ENCODE measurements around the gene EHD3. TPM values are rescaled to one million over a fixed set of nuclear protein-coding genes. Genes with fewer than 3 reads are reported as not detected.
"Not testable (repeated sequence)": the region's sequence is repeated elsewhere in the genome, so short reads cannot be mapped to it uniquely, and the experiment has no call there.

EHD3 gene
- total RNA-seq, 2 experiments from 2014 or later = 1.7 to 1.9 TPM

DNA sequence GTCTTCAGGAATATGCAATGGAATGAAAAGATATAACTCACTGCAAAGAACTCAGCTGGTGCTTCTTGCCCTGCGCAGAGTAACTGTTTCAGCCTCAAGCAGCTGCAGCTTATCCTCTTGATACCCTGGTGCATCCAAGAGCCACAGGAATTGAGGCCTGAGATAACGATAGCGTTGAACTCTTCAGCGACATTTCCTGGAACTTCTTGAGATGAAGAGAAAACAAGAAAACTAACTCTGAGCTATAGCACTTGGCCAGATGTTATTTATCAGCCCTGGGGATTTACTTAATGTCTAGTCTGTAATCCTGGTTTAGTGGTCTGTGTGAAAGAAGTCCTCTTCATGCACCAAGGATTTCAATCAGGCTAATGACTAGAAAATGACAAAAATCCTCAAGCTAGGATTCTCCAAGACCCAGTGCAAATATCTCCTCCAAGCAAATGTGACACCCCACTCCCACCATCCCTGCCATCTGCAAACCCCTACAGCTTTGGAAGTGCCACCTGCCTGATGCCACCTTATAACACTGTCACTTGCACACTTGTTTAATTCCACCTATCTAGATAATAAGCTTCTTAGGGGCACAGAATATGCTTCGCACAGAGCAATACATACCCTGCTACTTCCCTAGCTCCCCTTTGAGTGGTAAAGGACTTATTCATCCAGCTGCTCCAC is 40.6 kb downstream of the EHD3 start:
- POLR2A ChIA-PET = no interaction called here
- CTCF ChIA-PET = no interaction called here

DNA sequence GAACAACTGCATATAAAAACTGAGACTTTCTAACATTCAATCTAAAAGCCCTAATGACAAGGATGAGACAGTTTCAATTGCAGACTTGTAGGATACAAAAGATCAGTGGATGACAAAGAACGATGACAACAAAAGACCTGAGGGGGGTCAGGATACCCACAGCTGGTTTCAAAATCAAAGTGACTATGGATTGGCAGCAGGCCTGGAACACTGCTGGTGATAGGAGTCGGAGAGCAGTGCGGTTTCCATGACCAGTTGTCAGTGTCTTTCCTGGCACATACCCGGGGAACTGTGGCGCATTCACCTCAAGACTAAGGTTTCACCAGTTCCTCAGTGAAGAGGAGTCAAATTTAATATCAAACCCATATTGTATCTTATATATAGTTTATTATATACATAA is 42.0 kb downstream of the EHD3 start:
- CTCF ChIA-PET = no interaction called here

DNA sequence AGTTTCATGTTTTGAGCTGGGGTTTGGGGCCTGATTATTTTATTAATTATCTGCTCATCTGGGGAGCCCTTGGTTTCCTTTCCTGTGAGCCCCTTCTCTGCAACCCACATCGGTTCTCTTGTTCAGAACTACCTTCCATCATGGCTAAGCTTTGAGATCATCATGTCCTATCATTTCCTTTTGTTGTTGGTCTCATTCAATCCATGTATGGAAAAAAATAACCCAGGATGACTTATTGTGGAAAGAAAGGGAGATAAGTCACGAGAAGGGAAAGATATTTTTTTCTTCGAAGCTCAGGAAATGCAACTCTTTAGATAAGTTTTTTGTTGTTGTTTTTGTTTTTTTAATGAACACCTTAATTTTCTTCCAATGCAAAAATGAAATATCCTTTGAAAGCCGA is 43.7 kb downstream of the EHD3 start:
- CTCF ChIA-PET = interaction anchor here (1.1 kb wide), 1 partner anchor 55 kb away, joined by 3 read pairs; no protein-coding TSS in a partner anchor
- POLR2A ChIA-PET = no interaction called here

More for the DNA sequence above, 42.0 kb downstream of the EHD3 start:
- POLR2A ChIA-PET = no interaction called here

DNA sequence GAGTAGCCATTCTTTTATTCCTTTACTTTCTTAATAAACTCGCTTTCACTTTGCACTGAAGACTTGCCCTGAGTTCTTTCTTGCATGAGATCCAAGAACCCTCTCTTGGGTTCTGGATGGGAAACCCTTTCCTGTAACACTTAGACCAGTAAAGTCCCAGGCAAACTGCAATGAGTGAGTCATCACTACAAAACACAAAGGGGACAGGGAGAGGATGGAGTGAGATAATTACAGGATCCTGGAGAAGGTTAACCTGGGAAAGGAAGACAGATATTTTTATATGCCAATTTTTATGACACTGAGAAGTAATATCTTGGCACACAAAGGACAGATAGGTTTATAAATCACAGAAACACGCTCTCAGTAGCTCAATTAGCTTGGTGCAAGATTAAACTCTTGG is 48.7 kb downstream of the EHD3 start:
- CTCF ChIA-PET = no interaction called here

GRCh38 chr2:31283193-31283919 is 49.4 kb downstream of the EHD3 start:
- POLR2A ChIA-PET, CTCF ChIA-PET: not testable (repeated sequence)

More for the DNA sequence above, 48.7 kb downstream of the EHD3 start:
- POLR2A ChIA-PET = no interaction called here

GRCh38 chr2:31284107-31284506 is 50.2 kb downstream of the EHD3 start:
- CTCF ChIA-PET = no interaction called here
- POLR2A ChIA-PET = no interaction called here

DNA sequence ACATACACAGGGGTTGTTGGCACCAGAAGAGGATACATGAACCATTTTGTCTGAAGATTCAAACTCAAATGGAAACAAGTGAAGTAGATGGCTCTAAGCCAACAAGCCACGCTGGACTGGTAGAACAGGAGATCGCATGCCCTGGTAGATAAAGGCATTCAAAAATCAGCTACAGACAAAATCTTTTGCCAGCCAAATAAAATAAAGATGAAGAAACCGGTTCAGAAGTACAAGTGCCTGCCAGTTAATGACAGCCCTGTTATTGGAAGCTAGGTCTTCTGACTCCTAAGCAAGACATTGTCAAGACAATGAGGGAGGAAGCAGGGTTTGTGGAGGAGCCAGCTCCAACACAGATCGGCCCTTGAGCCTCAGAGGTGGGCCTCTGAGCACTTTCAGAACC is 52.3 kb downstream of the EHD3 start:
- CTCF ChIA-PET = interaction anchor here (0.6 kb wide), 1 partner anchor 855 kb away, joined by 3 read pairs; no protein-coding TSS in a partner anchor
- POLR2A ChIA-PET = no interaction called here

- CTCF ChIA-PET = no interaction called here
- POLR2A ChIA-PET = no interaction called here
Observed at GRCh38 chr2:31286961-31287550, 53.1 kb downstream of the EHD3 start.

GRCh38 chr2:31287654-31288053 is 53.7 kb downstream of the EHD3 start:
- ChIA-PET CTCF (no interaction called here), POLR2A (no interaction called here)

- POLR2A ChIA-PET = no interaction called here
- CTCF ChIA-PET = no interaction called here
Observed at GRCh38 chr2:31294196-31294595, 60.2 kb downstream of the EHD3 start.

- ChIA-PET CTCF (interaction anchor here (1.5 kb wide), 1 partner anchor 63 kb away, joined by 3 read pairs; the partner anchor contains the start of gene EHD3), POLR2A (no interaction called here)
Observed at GRCh38 chr2:31296641-31297287, 62.8 kb downstream of the EHD3 start.

DNA sequence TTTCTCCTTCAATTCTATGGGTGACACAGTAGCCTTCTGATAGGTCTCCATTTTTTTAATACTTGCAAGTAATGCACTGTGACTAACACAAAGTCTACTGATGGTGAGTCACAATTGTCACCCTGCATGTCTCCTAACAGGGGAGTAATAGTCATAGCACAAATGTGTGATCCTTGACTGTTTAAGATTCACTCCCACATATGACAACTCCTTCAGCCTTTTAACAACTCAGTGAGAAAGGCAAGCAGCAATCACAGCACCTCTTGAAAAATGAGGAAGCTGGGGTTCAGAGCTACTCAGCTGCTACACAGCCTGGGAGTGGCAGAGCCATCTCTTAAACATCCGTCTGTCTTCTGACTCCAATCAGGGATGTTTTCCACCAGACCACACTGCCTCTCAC is 63.8 kb downstream of the EHD3 start:
- POLR2A ChIA-PET = interaction anchor here (0.5 kb wide), 1 partner anchor 24 kb away, joined by 4 read pairs; no protein-coding TSS in a partner anchor
- CTCF ChIA-PET = interaction anchor here (1.5 kb wide), 1 partner anchor 64 kb away, joined by 3 read pairs; the partner anchor contains the start of gene EHD3

DNA sequence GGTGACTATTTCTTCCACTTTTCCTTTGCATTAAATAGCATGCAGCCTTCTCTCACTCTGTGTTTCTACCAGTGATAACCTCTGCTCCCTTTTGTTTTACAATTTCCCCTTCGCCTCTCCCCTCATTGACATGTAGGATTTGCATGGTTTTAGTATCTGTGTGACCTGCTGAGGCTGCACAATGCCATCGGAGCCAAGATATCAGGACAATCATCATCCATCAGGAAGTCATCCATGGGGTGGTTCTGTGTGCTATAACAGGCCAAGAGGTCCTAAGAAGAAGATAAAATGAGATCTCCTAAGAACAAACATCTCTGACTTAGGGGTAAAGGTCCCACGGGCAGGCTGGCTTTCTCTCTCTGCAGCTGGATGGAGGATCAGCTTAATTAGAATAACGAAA is 65.6 kb downstream of the EHD3 start:
- POLR2A ChIA-PET = no interaction called here
- CTCF ChIA-PET = no interaction called here

GRCh38 chr2:31300309-31300708 is 66.4 kb downstream of the EHD3 start:
- CTCF ChIA-PET = no interaction called here
- POLR2A ChIA-PET = no interaction called here

DNA sequence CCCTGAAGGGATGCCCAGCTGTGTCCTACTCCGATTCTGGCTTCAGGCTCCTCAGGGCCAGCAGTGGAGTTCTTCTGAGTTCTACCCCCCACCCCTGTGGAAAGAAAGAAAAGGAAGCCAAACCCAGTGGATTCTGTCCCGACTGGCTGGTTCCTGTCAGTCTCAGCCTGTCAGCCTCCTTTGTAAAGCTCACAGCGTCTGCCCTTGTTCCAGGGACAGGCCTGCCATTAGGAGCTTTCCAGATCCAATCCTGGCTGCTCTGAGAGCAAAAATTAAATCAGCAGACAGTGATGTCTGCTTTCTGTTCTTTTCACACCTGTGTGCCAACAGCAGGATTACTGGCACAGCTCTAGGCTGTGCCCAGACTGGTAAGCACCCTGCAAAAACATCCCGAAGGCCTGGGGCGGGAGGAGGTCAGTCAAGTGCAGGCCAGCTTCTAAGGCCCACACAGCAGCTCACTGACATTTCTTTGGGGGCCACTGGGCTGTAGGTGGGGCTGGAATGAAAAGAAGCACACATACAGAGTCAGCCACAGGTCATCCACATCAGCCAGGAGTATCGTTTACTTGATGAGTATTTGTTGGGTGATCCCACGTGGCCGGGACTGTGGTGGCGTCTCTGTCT is 69.1 kb downstream of the EHD3 start:
- CTCF ChIA-PET = no interaction called here
- POLR2A ChIA-PET = no interaction called here

DNA sequence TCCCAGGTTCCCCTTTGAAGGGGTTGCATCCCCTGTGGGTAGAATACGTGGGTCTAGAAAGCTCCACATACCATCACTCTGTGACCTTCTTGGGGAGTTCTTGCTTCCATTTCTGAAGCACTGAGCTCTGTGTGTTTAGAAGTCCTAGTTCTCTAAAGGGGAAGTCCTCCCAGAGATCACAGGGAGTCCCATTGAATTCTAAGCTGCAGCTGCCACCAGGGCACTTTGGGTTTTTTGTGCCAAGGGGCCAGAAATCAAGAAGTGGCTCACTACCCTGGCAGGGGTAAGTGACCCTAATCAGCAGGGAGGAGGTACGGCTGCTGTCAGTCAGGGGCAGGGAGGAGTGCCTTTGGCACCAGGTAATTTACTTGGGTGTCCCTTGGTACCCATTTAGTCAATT is 70.9 kb downstream of the EHD3 start:
- CTCF ChIA-PET = no interaction called here
- POLR2A ChIA-PET = no interaction called here

DNA sequence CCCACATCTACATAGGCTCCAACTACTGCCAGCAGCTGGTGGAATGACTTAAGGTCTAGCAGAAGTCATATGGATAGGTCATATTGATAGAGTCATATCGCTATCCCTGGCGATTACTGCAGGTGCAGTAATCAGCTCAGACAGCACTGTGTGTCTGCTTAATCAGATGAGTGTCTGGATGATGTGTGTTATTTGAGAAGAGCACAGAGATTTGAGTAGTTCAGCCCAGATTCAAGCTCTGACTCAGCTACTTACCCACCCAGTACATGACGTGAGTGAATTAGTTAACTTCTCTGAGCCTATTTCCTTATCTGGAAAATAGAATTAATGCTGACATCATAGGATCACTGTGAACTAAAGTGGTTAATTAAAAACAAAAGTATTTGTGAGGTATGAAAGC is 78.9 kb downstream of the EHD3 start:
- ChIA-PET POLR2A (no interaction called here), CTCF (interaction anchor here (1.4 kb wide), 1 partner anchor 20 kb away, joined by 3 read pairs; no protein-coding TSS in a partner anchor)

DNA sequence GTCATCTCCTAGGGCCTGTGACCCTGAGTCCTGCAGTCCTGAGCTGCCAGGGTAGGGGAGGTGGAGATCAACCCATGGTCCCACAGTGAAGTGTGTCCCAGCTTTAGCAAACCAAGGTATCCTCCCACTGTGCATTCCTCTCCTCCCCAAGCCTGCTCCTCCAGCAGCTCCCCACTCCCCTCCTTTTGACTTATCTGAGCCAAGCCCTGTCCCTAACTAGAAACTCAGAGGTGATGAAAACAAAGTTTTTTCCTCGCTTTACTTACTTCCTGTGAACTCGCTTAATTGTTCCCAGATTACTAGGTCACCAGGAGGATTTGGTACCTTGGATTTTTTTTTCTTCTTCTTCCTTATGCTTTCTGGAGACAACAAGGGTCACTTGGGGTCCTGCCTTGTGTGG is 80.8 kb downstream of the EHD3 start:
- CTCF ChIA-PET = no interaction called here
- POLR2A ChIA-PET = no interaction called here

DNA sequence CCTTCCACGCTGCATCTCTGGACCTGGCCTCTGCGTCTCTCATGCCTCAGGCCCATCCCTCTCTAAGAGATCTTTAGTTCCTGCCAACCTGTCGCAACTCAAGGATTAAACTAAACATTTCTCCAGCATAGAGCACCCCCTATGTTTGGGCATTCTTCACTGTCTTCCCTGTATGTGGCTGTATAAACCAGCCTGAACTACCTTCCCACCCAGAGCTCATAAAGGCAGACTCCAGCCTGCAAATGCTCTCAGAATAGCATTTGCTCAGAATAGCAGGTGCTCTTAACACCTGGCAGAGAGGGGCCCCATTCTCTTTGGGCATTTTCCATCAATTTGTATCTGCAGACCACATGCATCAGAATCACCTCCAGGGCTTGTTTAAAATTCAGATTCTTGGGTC is 83.4 kb downstream of the EHD3 start:
- ChIA-PET CTCF (interaction anchor here (2.4 kb wide), 1 partner anchor 16 kb away, joined by 11 read pairs; no protein-coding TSS in a partner anchor), POLR2A (no interaction called here)
